Natural killer cell treated with Interleukin-12 subunit alpha and Interleukin-12 subunit beta and Interleukin-15 and Interleukin-18, amount 100 ng/mL, for 72 hours (primary cell): ENCODE measurements around the gene SYN1. TPM values are rescaled to one million over a fixed set of nuclear protein-coding genes. Genes with fewer than 3 reads are reported as not detected.

ENCODE experiments used
- ATAC-seq, 2 donors: fragments of 150-1000 bp; cut with Tn5 transposase in 1 of 2; sonication (Bioruptor Pico), chemical (Tn5 transposase) in 1 of 2; 2 replicates each; pipeline ENCODE4 v1.10.0; 2021
- DNase-seq: peaks from one replicate; pipeline ENCODE4 v3.0.0; 2022; ENCODE audit warnings: low spot score
- H3K27ac Mint-ChIP-seq, 2 donors: 1 replicate in 1 of 2; 2 replicates in 1 of 2; pipeline ENCODE4 v1.8.0; 2022; ENCODE audit warnings: mixed read lengths in 2 of 2, mild to moderate bottlenecking in 1 of 2, moderate library complexity in 1 of 2
- H3K27me3 Mint-ChIP-seq, 2 donors: 1 replicate in 1 of 2; 2 replicates in 1 of 2; pipeline ENCODE4 v1.8.0; 2022; ENCODE audit warnings: mixed read lengths in 2 of 2
- H3K36me3 Mint-ChIP-seq: one replicate; pipeline ENCODE4 v1.8.0; 2022; ENCODE audit warnings: mixed read lengths
- H3K4me1 Mint-ChIP-seq, 2 donors: 1 replicate in 1 of 2; 2 replicates in 1 of 2; pipeline ENCODE4 v1.8.0; 2022; ENCODE audit warnings: low read depth in 2 of 2, mixed read lengths in 2 of 2, mild to moderate bottlenecking in 1 of 2
- H3K4me3 Mint-ChIP-seq: one replicate; pipeline ENCODE4 v1.8.0; 2022; ENCODE audit warnings: mixed read lengths
- H3K9me3 Mint-ChIP-seq: 2 replicates; pipeline ENCODE4 v1.8.0; 2022; ENCODE audit warnings: mixed read lengths
- total RNA-seq, 2 donors: library from RNA; stranded (reverse); gene quantifications; one replicate each; pipeline ENCODE4 v1.2.3, GENCODE V29; 2022

Gene SYN1
- total RNA-seq, 2 donors from 2014 or later: 0.29 to 0.92 TPM

GRCh38 chrX:47540754-47541538, 78.7 kb downstream of the SYN1 start:
- peak in 1 of 2 donors; percentile 31 for ATAC-seq
- no peaks in the 10 kb centered on the region for H3K27me3 Mint-ChIP-seq
- H3K36me3 Mint-ChIP-seq: no peaks in the 10 kb centered on the region
- DNase-seq: no peak
- no peaks in the 10 kb centered on the region for H3K9me3 Mint-ChIP-seq
- H3K4me3 Mint-ChIP-seq: no peak overlapping the region
- peaks cover 0 to 6% of the 10 kb centered on the region in 2 donors for H3K4me1 Mint-ChIP-seq
- H3K27ac Mint-ChIP-seq: no peak overlapping the region

GRCh38 chrX:47539860-47540259, 79.8 kb downstream of the SYN1 start:
- no peak for ATAC-seq
- Mint-ChIP-seq H3K9me3 (no peaks in the 10 kb centered on the region), H3K27ac (no peak overlapping the region), H3K27me3 (peaks cover 0 to 2% of the 10 kb centered on the region in 2 donors), H3K36me3 (no peaks in the 10 kb centered on the region), H3K4me3 (no peak overlapping the region), H3K4me1 (peaks cover 0 to 6% of the 10 kb centered on the region in 2 donors)
- no peak for DNase-seq

GRCh38 chrX:47530049-47530448, 89.6 kb downstream of the SYN1 start:
- no peak overlapping the region for H3K27ac Mint-ChIP-seq
- no peaks in the 10 kb centered on the region for H3K36me3 Mint-ChIP-seq
- H3K27me3 Mint-ChIP-seq: peaks cover 0 to 10% of the 10 kb centered on the region in 2 donors
- ATAC-seq (no peak), DNase-seq (no peak)
- H3K9me3 Mint-ChIP-seq: no peaks in the 10 kb centered on the region
- H3K4me1 Mint-ChIP-seq: no peaks in the 10 kb centered on the region
- no peak overlapping the region for H3K4me3 Mint-ChIP-seq

- Mint-ChIP-seq H3K27me3 (peaks cover 0 to 9% of the 10 kb centered on the region in 2 donors), H3K9me3 (no peaks in the 10 kb centered on the region), H3K4me3 (no peak overlapping the region), H3K27ac (no peak overlapping the region), H3K36me3 (no peaks in the 10 kb centered on the region), H3K4me1 (no peaks in the 10 kb centered on the region)
- no peak for DNase-seq
- ATAC-seq: no peak
Observed at GRCh38 chrX:47529548-47529947, 90.1 kb downstream of the SYN1 start.

- DNase-seq (no peak), ATAC-seq (peak; percentile 4 to 68)
- no peaks in the 10 kb centered on the region for H3K9me3 Mint-ChIP-seq
- H3K27ac Mint-ChIP-seq: no peak overlapping the region
- H3K4me3 Mint-ChIP-seq: peak overlapping the region; percentile 70
- no peaks in the 10 kb centered on the region for H3K4me1 Mint-ChIP-seq
- peaks cover 0 to 3% of the 10 kb centered on the region in 2 donors for H3K27me3 Mint-ChIP-seq
- no peaks in the 10 kb centered on the region for H3K36me3 Mint-ChIP-seq
Observed at GRCh38 chrX:47523713-47524166, 95.9 kb downstream of the SYN1 start.

- no peaks in the 10 kb centered on the region for H3K9me3 Mint-ChIP-seq
- ATAC-seq (peak; percentile 97 to 99), DNase-seq (peak; percentile 83)
- no peak overlapping the region for H3K27ac Mint-ChIP-seq
- no peaks in the 10 kb centered on the region for H3K36me3 Mint-ChIP-seq
- H3K4me3 Mint-ChIP-seq: peak overlapping the region; percentile 70
- H3K4me1 Mint-ChIP-seq: no peaks in the 10 kb centered on the region
- H3K27me3 Mint-ChIP-seq: peaks cover 0 to 3% of the 10 kb centered on the region in 2 donors
Observed at GRCh38 chrX:47523297-47523696, 96.4 kb downstream of the SYN1 start.

Other genes starting within 250 kb of the SYN1 start
- under 1 TPM; 0.31 to 0.61 TPM for gene ZNF157, start 249.3 kb downstream of the SYN1 start, total RNA-seq
- gene ZNF41, start 136.6 kb downstream of the SYN1 start, total RNA-seq: 10 to 100 TPM; 12.5 to 16.6 TPM
- gene ARAF, start 58.7 kb downstream of the SYN1 start, total RNA-seq: 10 to 100 TPM; 84.7 to 87.1 TPM
- 10 to 100 TPM in 1 of 2 donors, 1 to 10 TPM in 1; 9.1 to 12.5 TPM for gene TIMP1, start 37.4 kb downstream of the SYN1 start, total RNA-seq
- gene CFP, start 10.1 kb upstream of the SYN1 start, total RNA-seq: 1 to 10 TPM in 1 of 2 donors, under 1 TPM in 1; 0.71 to 2.3 TPM
- gene ELK1, start 30.7 kb upstream of the SYN1 start, total RNA-seq: 10 to 100 TPM; 24.5 to 49.5 TPM
- 100 to 1,000 TPM in 1 of 2 donors, 10 to 100 TPM in 1; 80.5 to 113 TPM for gene UXT, start 39.3 kb upstream of the SYN1 start, total RNA-seq
- 10 to 100 TPM; 13.3 to 17.9 TPM for gene ZNF81, start 217.0 kb upstream of the SYN1 start, total RNA-seq